ENCODE data around the gene CYP2D6.

Gene CYP2D6

DNA sequence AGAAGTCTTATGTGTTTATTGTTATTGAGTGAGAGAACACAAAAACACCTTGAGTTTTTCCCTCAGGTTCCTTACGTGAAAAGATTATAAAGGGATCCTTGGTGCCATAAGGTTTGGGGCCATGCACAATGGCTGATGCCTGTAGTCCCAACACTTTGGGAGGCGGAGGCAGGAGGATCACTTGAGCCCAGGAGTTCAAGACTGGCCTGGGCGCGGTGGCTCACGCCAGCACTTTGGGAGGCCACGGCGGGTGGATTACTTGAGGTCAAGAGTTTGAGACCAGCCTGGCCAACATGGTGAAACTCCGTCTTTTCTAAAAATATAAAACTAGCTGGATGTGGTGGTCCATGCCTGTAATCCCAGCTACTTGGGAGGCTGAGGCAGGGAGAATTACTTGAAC lies 45.7 kb downstream of the CYP2D6 start:
- no peak for DNase-seq (ENCODE audit: low read depth)

DNA sequence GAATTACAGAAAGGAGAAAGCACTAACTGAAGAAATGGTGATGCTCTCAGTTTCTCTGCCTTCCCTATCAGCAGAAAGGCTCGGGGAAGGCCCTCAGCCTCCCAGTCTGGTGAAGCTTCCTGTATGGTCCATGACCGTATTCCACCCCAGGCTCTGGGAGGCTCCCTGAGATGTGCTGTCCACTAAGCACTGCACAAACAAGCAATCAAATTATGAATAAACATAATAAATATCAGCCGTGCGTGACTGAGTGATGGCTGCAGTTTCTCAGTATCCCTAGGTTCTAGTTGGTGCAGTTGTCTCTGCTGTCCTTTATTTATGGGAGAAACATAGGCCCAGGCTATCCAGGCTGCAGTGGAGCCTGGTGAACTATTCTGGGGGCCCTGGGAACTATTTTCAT lies 47.5 kb downstream of the CYP2D6 start:
- no peak for DNase-seq (ENCODE audit: low read depth)

DNA sequence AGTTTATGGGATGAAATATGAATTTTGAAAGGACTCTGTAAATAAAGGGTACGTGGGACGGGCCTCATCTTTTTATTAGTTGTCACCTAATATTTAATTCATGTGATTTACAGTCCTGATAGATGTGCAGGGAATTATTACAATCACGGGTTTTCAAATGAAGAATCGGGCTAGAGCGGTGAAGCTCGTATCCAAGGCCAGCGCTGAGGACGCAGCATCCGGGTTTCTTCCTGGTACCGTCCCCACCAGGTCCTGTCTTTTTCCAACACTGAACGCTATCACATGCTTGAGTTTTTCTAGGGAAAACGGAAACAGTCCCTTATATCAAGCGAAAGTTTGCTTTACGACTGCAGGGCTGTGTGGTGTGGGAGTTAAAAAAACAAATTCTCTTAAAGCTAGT lies 50.3 kb downstream of the CYP2D6 start:
- no peak for DNase-seq (ENCODE audit: low read depth)

DNA sequence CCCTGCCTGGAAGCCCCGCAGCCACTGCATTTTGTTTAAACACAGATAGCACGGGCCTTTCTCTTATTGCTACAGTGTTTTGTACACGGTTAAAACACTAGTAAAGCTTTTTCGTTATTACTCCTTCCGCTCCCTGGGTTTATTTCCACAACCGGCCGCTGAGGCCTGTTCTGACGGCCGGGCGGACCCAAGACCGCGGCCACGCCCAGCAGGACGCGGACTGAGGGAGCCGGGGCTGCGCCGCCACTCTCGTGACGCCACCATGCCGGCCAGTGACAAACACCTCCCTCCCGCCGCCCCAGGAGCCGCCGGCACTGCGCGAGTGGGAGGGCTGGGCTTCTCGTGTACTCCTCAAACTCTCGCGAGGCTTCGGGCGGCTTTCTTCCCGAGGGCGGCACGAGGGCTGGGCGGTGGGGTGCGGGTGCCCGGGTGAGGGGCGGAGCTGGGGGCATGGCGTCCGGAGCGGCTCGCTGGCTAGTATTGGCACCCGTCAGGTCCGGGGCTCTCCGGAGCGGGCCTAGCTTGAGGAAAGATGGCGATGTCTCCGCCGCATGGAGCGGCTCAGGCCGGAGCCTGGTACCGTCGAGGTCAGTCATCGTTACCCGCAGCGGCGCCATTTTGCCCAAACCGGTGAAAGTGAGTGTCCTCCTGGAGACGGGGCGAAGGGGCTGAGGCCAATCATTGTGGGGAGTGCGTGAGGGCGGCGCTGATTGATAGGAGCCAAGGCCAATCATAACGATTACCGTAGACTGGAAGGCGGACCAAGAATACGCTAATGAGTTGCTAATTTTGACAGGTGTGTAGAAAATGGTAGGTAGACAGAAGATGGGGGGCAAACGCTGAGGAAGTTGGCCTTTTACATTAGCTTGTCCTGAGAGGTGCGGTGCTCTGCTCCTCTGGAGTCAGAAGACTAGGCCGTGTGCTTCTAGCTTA lies 51.0 kb downstream of the CYP2D6 start, which contains the start of gene SMDT1:
TSS of gene SMDT1 (plus strand) at position 382 of the 933 bp plus-strand sequence. CDS start at position 451, 69 bp downstream.
- peak; percentile 98 for DNase-seq (ENCODE audit: low read depth)

DNA sequence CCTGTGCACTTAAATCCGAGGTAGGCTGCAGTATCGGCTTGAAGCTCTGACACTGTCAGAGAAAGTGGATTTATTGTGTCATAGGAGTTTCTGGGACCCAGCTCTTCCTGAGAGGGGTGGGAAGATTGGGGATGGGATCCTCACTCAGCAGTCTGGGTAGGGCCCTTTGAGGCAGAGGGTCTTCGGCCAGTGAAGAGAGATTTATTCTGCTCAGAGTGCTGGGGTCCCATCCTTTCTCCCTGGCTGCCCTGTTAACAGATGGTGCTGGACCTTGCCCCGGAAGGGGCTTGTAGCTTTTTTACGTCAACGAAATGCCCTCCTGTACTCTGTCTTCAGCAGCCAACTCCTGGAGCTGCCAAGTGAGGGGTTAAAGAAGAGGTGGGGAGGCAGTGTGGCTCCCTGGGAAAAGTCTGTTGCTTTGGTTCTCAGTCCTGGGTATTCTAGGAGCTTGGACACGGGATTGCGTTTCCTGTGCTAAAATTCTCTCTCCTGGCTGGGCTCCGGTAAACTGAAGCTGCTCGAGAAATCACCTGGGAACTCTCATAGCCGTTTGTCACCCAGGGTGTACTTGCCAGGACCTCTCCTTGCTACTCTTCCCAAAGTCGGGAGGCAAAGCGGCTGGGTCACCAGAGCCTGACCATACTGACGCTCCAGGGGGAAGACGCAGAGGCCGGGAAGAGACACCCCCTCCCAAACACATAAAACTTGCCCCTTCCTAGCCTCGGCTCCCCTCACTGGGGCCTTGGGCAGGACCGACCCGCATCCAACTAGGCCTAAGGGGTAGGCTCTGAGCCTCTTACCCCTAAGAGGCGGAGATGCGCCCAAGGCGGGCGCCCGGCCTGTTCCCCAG lies 51.9 kb downstream of the CYP2D6 start:
- DNase-seq (ENCODE audit: low read depth): no peak

DNA sequence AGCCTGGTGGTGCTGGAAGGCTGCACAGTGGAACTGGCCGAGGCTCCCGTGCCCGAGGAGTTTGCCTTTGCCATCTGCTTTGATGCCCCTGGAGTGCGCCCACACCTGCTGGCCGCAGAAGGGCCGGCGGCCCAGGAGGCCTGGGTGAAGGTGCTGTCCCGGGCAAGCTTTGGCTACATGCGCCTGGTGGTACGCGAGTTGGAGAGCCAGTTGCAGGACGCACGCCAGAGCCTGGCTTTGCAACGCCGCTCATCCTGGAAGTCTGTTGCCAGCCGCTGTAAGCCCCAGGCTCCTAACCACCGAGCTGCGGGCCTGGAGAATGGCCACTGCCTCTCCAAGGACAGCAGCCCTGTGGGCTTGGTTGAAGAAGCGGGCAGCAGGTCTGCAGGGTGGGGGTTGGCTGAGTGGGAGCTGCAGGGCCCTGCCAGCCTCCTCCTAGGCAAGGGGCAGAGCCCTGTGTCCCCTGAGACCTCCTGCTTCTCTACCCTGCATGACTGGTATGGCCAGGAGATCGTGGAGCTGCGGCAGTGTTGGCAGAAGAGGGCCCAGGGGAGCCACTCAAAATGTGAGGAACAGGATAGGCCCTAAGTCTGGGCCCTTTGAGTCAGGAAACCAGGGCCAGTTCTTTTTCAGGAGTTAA lies 53.0 kb downstream of the CYP2D6 start:
- no peak for DNase-seq (ENCODE audit: low read depth)

DNA sequence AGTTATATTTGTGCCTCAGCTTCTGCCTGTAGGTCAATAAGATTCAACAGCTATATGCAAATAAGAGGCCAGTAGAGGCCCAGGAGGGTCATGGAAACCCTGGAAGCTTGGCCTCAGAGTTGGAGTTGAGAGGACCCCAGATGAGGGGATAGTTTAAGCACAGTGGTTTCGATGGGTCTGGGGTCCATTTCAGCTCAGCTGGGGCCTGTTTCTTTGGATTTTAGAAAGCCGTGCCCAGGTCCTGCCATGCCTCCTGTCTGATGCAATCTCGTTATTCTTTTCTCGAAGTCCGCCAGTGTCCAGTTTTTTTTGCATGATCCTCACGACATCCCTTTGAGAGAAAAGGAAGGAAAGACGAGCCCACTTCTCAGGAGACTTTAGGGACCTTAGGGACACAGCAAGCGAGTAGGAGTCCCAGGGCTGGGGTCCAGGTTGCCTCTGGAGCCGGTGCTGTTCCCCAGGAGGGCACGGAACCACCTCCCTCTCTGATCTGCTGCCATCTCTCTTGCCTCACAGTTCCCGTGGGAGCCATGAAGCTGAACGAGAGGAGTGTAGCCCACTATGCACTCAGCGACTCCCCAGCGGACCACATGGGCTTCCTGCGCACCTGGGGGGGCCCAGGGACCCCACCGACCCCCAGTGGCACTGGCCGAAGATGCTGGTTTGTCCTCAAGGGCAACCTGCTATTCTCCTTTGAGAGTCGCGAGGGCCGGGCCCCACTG lies 53.7 kb downstream of the CYP2D6 start:
- no peak for DNase-seq (ENCODE audit: low read depth)

Data from activated T-cell treated with anti-CD3 and anti-CD28 coated beads for 1 hour (primary cell).